ENCODE results near the gene TOGARAM2.

The TOGARAM2 gene

DNA sequence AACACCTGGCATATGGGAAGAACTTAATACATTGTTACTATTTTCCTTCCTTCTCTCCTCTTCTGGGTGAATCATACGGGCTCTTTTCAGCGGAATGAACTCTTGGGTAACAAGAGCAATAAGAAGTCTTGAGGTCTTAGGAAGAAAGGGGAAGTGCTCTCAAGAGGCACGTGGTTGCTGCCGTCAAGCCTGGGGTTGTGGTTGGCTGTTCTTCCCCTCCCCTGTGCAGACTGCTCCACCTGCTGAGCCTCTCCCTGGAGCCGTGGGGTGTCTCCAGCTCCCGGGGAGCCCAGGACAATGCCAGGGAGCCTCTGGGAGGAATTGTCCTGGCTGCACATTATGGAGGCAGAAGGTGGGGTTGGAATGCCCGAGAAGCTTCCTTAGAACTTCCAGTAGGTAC, 19.4 kb downstream of the TOGARAM2 start:
- TF ChIP-seq, protein P1, sequence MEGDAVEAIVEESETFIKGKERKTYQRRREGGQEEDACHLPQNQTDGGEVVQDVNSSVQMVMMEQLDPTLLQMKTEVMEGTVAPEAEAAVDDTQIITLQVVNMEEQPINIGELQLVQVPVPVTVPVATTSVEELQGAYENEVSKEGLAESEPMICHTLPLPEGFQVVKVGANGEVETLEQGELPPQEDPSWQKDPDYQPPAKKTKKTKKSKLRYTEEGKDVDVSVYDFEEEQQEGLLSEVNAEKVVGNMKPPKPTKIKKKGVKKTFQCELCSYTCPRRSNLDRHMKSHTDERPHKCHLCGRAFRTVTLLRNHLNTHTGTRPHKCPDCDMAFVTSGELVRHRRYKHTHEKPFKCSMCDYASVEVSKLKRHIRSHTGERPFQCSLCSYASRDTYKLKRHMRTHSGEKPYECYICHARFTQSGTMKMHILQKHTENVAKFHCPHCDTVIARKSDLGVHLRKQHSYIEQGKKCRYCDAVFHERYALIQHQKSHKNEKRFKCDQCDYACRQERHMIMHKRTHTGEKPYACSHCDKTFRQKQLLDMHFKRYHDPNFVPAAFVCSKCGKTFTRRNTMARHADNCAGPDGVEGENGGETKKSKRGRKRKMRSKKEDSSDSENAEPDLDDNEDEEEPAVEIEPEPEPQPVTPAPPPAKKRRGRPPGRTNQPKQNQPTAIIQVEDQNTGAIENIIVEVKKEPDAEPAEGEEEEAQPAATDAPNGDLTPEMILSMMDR (conservative IDR thresholded peaks at IDR 0.05; ENCODE audit: low read depth, low read length) = no peak
- no peak for DNase-seq (ENCODE audit: low read depth)
- H3K4me3 ChIP-seq (ENCODE audit: low read length) = no peak overlapping the region

DNA sequence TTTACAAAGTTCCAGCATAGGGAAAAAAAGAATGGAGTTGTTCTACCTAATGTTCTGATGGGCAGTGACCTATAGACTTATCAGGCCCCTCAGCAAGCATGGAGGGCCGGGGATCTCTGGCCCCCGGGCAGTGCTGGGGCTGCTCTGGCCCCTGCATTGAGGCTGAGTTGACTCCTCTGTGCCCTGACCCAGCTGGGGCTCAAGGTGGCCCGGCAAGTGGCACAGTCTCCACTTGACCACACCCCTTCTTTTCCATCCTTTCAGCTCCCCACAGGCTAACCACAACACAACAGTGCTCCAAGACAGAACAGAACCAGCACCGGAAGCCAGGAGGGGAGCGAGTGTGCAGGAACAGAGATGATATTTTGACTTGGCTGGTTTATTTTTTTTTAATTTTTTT, 19.9 kb downstream of the TOGARAM2 start:
- no peak overlapping the region for H3K4me3 ChIP-seq (ENCODE audit: low read length)
- no peak for DNase-seq (ENCODE audit: low read depth)
- TF ChIP-seq, protein P1 (conservative IDR thresholded peaks at IDR 0.05; ENCODE audit: low read depth, low read length) = no peak

DNA sequence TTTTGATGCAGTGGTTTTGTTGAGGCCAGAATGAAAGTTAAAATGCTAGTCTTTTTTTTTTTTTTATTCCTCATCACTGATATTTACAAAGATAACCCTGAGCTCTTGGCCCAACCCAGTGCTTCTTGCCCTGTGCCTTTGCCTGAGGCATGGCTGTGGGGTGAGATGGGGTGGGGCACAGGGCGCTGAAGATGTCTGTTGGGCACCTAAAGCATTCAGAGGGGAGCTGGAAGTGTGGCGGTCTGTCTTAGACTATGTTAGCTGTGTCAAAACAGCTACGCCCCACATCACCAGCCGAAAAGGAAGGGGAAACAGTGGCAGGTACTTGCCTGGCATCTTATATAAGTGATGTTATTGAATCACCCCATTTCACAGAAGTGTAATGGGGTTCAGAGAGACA, 20.7 kb downstream of the TOGARAM2 start:
- TF ChIP-seq, protein P1 (conservative IDR thresholded peaks at IDR 0.05; ENCODE audit: low read depth, low read length) = no peak
- H3K4me3 ChIP-seq (ENCODE audit: low read length) = no peak overlapping the region
- DNase-seq (ENCODE audit: low read depth) = no peak

DNA sequence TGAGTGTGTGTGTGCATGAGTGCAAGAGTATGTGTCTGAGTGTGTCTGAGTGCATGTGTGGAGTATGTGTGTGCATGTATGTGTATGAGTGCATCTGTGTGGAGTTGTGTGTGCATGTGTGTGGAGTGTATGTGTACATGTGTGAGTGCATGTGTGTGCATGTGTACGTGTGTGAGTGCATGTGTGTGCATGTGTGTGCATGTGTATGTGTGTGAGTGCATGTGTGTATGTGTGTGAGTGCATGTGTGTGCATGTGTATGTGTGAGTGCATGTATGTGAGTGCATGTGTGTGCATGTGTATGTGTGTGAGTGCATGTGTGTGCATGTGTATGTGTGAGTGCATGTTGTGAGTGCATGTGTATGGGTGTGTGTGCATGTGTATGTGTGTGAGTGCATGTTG, 23.7 kb downstream of the TOGARAM2 start:
- no peak for DNase-seq (ENCODE audit: low read depth)
- TF ChIP-seq, protein P1 (conservative IDR thresholded peaks at IDR 0.05; ENCODE audit: low read depth, low read length) = no peak
- H3K4me3 ChIP-seq (ENCODE audit: low read length) = no peak overlapping the region

DNA sequence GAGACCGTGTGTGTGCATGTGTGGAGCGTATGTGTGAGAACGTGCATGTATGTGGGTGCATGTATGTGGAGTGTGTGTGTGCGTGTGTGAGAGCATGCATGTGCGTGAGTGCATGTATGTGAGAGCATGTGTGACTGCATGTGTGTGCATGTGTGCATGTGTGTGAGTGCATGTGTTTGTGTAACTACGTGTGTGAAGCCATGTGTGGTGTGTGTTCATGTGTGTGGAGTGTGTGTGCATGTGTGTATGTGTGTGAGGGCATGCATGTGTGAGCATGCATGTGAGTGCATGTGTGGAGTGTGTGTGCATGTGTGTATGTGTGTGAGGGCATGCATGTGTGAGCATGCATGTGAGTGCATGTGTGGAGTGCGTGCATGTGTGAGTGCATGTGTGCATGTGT, 24.2 kb downstream of the TOGARAM2 start:
- TF ChIP-seq, protein P1 (conservative IDR thresholded peaks at IDR 0.05; ENCODE audit: low read depth, low read length) = no peak
- DNase-seq (ENCODE audit: low read depth) = no peak

DNA sequence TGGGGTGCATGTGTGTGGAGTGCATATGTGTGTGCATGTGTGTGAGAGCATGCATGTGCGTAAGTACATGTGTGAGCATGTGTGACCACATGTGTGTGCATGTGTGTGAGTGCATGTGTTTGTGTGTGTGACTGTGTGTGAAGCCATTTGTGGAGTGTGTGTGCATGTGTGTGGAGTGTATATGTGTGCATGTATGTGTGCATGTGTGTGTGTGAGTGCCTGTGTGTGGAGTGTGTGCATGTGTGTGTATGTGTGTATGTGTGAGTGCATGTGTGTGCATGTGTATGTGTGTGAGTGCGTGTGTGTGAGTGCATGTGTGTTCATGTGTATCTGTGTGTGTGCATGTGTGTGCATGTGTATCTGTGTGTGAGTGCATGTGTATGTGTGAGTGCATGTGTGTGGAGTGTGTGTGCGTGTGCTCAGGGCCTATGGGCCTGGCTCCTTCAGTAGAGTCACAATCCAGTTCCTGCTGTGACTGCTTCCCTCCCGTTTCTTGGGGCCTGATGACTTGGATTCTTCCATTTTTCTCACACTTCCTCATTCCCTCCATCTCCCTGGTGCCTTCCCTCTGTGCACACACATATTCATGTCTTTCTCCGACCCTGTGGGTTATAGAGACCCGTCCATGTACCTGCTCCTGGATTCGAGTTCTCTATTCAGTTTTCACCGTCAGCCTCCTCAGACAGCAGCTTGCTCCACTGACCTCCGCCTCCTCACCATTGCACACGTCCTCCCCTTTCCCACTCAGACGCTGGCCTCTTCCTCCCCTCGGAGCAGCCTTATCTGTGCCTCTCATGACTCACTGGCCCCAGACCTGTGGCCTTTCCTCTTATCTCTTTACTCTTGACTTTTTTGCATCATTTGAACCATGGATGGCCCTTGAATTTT, 25.2 kb downstream of the TOGARAM2 start:
- no peak for DNase-seq (ENCODE audit: low read depth)
- H3K4me3 ChIP-seq (ENCODE audit: low read length) = no peak overlapping the region
- TF ChIP-seq, protein P1 (conservative IDR thresholded peaks at IDR 0.05; ENCODE audit: low read depth, low read length) = no peak

More for the DNA sequence above, 24.2 kb downstream of the TOGARAM2 start:
- no peak overlapping the region for H3K4me3 ChIP-seq (ENCODE audit: low read length)

DNA sequence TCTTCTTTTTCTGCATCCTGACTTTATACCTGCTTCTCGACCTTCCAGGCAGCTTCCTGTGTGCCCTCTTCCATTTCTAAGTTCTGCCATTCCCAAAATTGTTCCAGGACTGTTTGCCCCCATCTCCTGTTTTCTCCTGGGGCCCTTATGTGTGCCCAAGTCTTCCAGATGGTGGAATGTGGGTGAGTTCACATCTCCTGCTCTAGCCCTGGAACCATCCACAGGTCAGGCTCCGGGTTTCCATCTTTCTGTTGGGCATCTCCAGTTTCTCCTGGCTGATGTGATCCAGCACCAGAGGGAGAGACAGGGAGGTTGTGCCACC, 25.8 kb downstream of the TOGARAM2 start:
- TF ChIP-seq, protein P1 (conservative IDR thresholded peaks at IDR 0.05; ENCODE audit: low read depth, low read length) = no peak
- no peak for DNase-seq (ENCODE audit: low read depth)
- no peak overlapping the region for H3K4me3 ChIP-seq (ENCODE audit: low read length)

Measured in retinal pigment epithelial cell (primary cell).